Activated CD8-positive, alpha-beta T cell treated with anti-CD3 and anti-CD28 coated beads, Interleukin-2, amount 10 ng/mL, durations not matched to agents 7 days and 5 days (primary cell): Measurements from ENCODE around the gene TUBA3E. TPM values are rescaled to one million over a fixed set of nuclear protein-coding genes. Genes with fewer than 3 reads are reported as not detected.
A peak's percentile ranks its signal among the peaks of the same experiment; 100 is the strongest.
"Not testable (repeated sequence)": the region's sequence is repeated elsewhere in the genome, so short reads cannot be mapped to it uniquely, and the experiment has no call there.

Experiments
- ATAC-seq: fragments of 150-1000 bp; cut with Tn5 transposase; one replicate; pipeline ENCODE4 v1.10.0; 2021; ENCODE audit warnings: moderate library complexity
- CTCF ChIA-PET: fragments of 350-600 bp; sonication (Branson Sonifier 250); formaldehyde crosslinking; loops from one replicate; lab custom pipeline; 2021; ENCODE audit warnings: antibody characterized with exemption; lab: Charles Lee
- POLR2A ChIA-PET: fragments of 350-600 bp; sonication (Branson Sonifier 250); formaldehyde crosslinking; loops from one replicate; lab custom pipeline; 2021; ENCODE audit warnings: antibody characterized with exemption; lab: Charles Lee
- DNase-seq: peaks from one replicate; pipeline ENCODE4 v3.0.0-alpha.2; 2020
- H3K27ac Mint-ChIP-seq: one replicate; pipeline ENCODE4 v1.8.0; 2021; ENCODE audit warnings: mild to moderate bottlenecking, mixed read lengths
- H3K27me3 Mint-ChIP-seq: one replicate; pipeline ENCODE4 v1.8.0; 2021; ENCODE audit warnings: low read depth, mixed read lengths
- H3K36me3 Mint-ChIP-seq: one replicate; pipeline ENCODE4 v1.8.0; 2021; ENCODE audit warnings: low read depth, mixed read lengths
- H3K4me1 Mint-ChIP-seq: one replicate; pipeline ENCODE4 v1.8.0; 2021; ENCODE audit warnings: low read depth, mixed read lengths
- H3K4me3 Mint-ChIP-seq: one replicate; pipeline ENCODE4 v1.8.0; 2021; ENCODE audit warnings: mild to moderate bottlenecking, mixed read lengths
- H3K9me3 Mint-ChIP-seq: one replicate; pipeline ENCODE4 v1.8.0; 2022; ENCODE audit warnings: mixed read lengths; ENCODE audit not compliant: insufficient read depth
- total RNA-seq, 2 experiments: library from RNA; stranded (reverse); gene quantifications; one replicate each; pipeline ENCODE4 v1.2.3, GENCODE V29; 2021

TUBA3E gene
- total RNA-seq, 2 experiments from 2014 or later, result not detected

- H3K27me3 Mint-ChIP-seq, H3K4me1 Mint-ChIP-seq, H3K4me3 Mint-ChIP-seq, H3K27ac Mint-ChIP-seq, H3K9me3 Mint-ChIP-seq, POLR2A ChIA-PET, CTCF ChIA-PET, ATAC-seq, DNase-seq: not testable (repeated sequence)
- peaks cover 21% of the 10 kb centered on the region for H3K36me3 Mint-ChIP-seq
Observed at GRCh38 chr2:130151145-130151512, 47.1 kb downstream of the TUBA3E start.

GRCh38 chr2:130150181-130151144 lies 47.8 kb downstream of the TUBA3E start:
- H3K27ac Mint-ChIP-seq, result peak overlapping the region; percentile 5
- peaks cover 8% of the 10 kb centered on the region for H3K4me1 Mint-ChIP-seq
- no peaks in the 10 kb centered on the region for H3K9me3 Mint-ChIP-seq
- no peak for ATAC-seq
- ChIA-PET CTCF (no interaction called here), POLR2A (no interaction called here)
- peaks cover 17% of the 10 kb centered on the region for H3K36me3 Mint-ChIP-seq
- no peak overlapping the region for H3K4me3 Mint-ChIP-seq
- no peak for DNase-seq
- H3K27me3 Mint-ChIP-seq, result no peaks in the 10 kb centered on the region

- POLR2A ChIA-PET, H3K36me3 Mint-ChIP-seq, CTCF ChIA-PET, H3K27me3 Mint-ChIP-seq, ATAC-seq, H3K4me3 Mint-ChIP-seq, H3K9me3 Mint-ChIP-seq: not testable (repeated sequence)
- Mint-ChIP-seq H3K27ac (peak overlapping the region; percentile 27), H3K4me1 (peaks cover 12% of the 10 kb centered on the region)
- peak; percentile 21 for DNase-seq
Observed at GRCh38 chr2:130148515-130148914, 49.7 kb downstream of the TUBA3E start.

- H3K9me3 Mint-ChIP-seq, H3K36me3 Mint-ChIP-seq, POLR2A ChIA-PET, H3K27me3 Mint-ChIP-seq, H3K27ac Mint-ChIP-seq, CTCF ChIA-PET: not testable (repeated sequence)
- Mint-ChIP-seq H3K4me1 (peaks cover 18% of the 10 kb centered on the region), H3K4me3 (peak within 1 kb of the TSS; percentile 71)
- DNase-seq (peak; percentile 73), ATAC-seq (peak; percentile 92)
Observed at GRCh38 chr2:130145006-130145414, 53.2 kb downstream of the TUBA3E start, which contains the start of gene CCDC74B. Gene CCDC74B (minus strand): TSS chr2:130145112. CDS start chr2:130144996, 116 bp downstream.

GRCh38 chr2:130143266-130144039 lies 54.8 kb downstream of the TUBA3E start:
- H3K27ac Mint-ChIP-seq, H3K36me3 Mint-ChIP-seq, DNase-seq, H3K27me3 Mint-ChIP-seq, POLR2A ChIA-PET, ATAC-seq, CTCF ChIA-PET, H3K9me3 Mint-ChIP-seq: not testable (repeated sequence)
- Mint-ChIP-seq H3K4me3 (peak overlapping the region; percentile 70), H3K4me1 (peaks cover 15% of the 10 kb centered on the region)

- H3K4me3 Mint-ChIP-seq, CTCF ChIA-PET, ATAC-seq, H3K27me3 Mint-ChIP-seq, DNase-seq, H3K27ac Mint-ChIP-seq, H3K9me3 Mint-ChIP-seq, POLR2A ChIA-PET, H3K36me3 Mint-ChIP-seq: not testable (repeated sequence)
- peaks cover 11% of the 10 kb centered on the region for H3K4me1 Mint-ChIP-seq
Observed at GRCh38 chr2:130142396-130143265, 55.6 kb downstream of the TUBA3E start.

Other genes with a start within 250 kb of the TUBA3E start
- gene RAB6C, start 218.8 kb downstream of the TUBA3E start, total RNA-seq, result not detected
- not detected for gene POTEF, start 69.2 kb downstream of the TUBA3E start, total RNA-seq
- gene CCDC74B, start 53.3 kb downstream of the TUBA3E start, total RNA-seq, result 1 to 10 TPM; 3.2 to 3.4 TPM
- gene SMPD4, start 16.8 kb downstream of the TUBA3E start, total RNA-seq, result 10 to 100 TPM; 83.9 to 88.2 TPM
- 100 to 1,000 TPM; 458 to 486 TPM for gene MZT2B, start 16.2 kb downstream of the TUBA3E start, total RNA-seq
- gene IMP4, start 144.5 kb upstream of the TUBA3E start, total RNA-seq, result 10 to 100 TPM; 80.7 to 88.6 TPM
- 10 to 100 TPM; 67.0 to 71.9 TPM for gene PTPN18, start 157.6 kb upstream of the TUBA3E start, total RNA-seq